ENCODE results near the gene IFI27L2.

Gene IFI27L2

GRCh38 chr14:94117856-94118255 lies 11.5 kb downstream of the IFI27L2 start:
- intact Hi-C loops (cut with DNase I; ENCODE audit: low total_unique reads), result no loop called here
- peak in 1 of 2 donors; percentile 38 for DNase-seq

GRCh38 chr14:94116701-94117100 lies 12.7 kb downstream of the IFI27L2 start:
- H3K27ac ChIP-seq, result no peak overlapping the region
- DNase-seq, result peak in 1 of 2 donors; percentile 40
- no peaks in the 10 kb centered on the region for H3K36me3 ChIP-seq
- no peak for TF ChIP-seq CTCF (IDR thresholded peaks at IDR 0.05)
- intact Hi-C loops (cut with DNase I; ENCODE audit: low total_unique reads), result no loop called here
- H3K9me3 ChIP-seq, result peaks cover 0 to 20% (median 17%) of the 10 kb centered on the region in 3 donors
- peaks cover 0 to 17% of the 10 kb centered on the region in 2 donors for H3K27me3 ChIP-seq
- no peak overlapping the region for H3K4me3 ChIP-seq
- peaks cover 0 to 12% (median 2%) of the 10 kb centered on the region in 4 donors for H3K4me1 ChIP-seq

More at GRCh38 chr14:94117856-94118255, 11.5 kb downstream of the IFI27L2 start:
- H3K4me1 ChIP-seq, result peaks cover 0 to 9% (median 2%) of the 10 kb centered on the region in 4 donors
- no peak overlapping the region for H3K4me3 ChIP-seq
- peaks cover 0 to 15% of the 10 kb centered on the region in 2 donors for H3K27me3 ChIP-seq
- H3K27ac ChIP-seq, result no peak overlapping the region
- H3K36me3 ChIP-seq, result no peaks in the 10 kb centered on the region
- no peak for TF ChIP-seq CTCF (IDR thresholded peaks at IDR 0.05)
- peaks cover 0 to 20% (median 17%) of the 10 kb centered on the region in 3 donors for H3K9me3 ChIP-seq

- Histone ChIP-seq H3K4me3 (no peak overlapping the region), H3K27me3 (peaks cover 0 to 17% of the 10 kb centered on the region in 2 donors), H3K36me3 (no peaks in the 10 kb centered on the region), H3K4me1 (peaks cover 0 to 7% (median 0%) of the 10 kb centered on the region in 4 donors), H3K27ac (no peak overlapping the region), H3K9me3 (peaks cover 0 to 16% (median 15%) of the 10 kb centered on the region in 3 donors)
- intact Hi-C loops (cut with DNase I; ENCODE audit: low total_unique reads), result no loop called here
- DNase-seq, result no peak
- no peak for TF ChIP-seq CTCF (IDR thresholded peaks at IDR 0.05)
Observed at GRCh38 chr14:94115631-94116030, 13.8 kb downstream of the IFI27L2 start.

GRCh38 chr14:94115058-94115591 lies 14.3 kb downstream of the IFI27L2 start:
- DNase-seq, result peak; percentile 35 to 39
- no peak overlapping the region for H3K4me3 ChIP-seq
- H3K27ac ChIP-seq, result no peak overlapping the region
- no peaks in the 10 kb centered on the region for H3K36me3 ChIP-seq
- H3K4me1 ChIP-seq, result peaks cover 0 to 7% (median 0%) of the 10 kb centered on the region in 4 donors
- no peak for TF ChIP-seq CTCF (IDR thresholded peaks at IDR 0.05)
- H3K27me3 ChIP-seq, result peaks cover 0 to 17% of the 10 kb centered on the region in 2 donors
- intact Hi-C loops (cut with DNase I; ENCODE audit: low total_unique reads), result no loop called here
- H3K9me3 ChIP-seq, result peaks cover 0 to 11% (median 10%) of the 10 kb centered on the region in 3 donors

GRCh38 chr14:94114589-94115057 lies 14.8 kb downstream of the IFI27L2 start:
- DNase-seq, result peak in 1 of 2 donors; percentile 59
- TF ChIP-seq CTCF (IDR thresholded peaks at IDR 0.05), result no peak
- Histone ChIP-seq H3K27me3 (peaks cover 0 to 17% of the 10 kb centered on the region in 2 donors), H3K4me3 (no peak overlapping the region), H3K9me3 (peaks cover 0 to 7% (median 6%) of the 10 kb centered on the region in 3 donors), H3K4me1 (peaks cover 0 to 7% (median 0%) of the 10 kb centered on the region in 4 donors), H3K36me3 (no peaks in the 10 kb centered on the region), H3K27ac (no peak overlapping the region)
- intact Hi-C loops (cut with DNase I; ENCODE audit: low total_unique reads), result no loop called here
